NOMO-1 treated with dmso at 0.1 percent for 144 hours (cell line): ENCODE measurements around the gene POU2AF1.

ENCODE experiments used
- DNase-seq: peaks from one replicate; lab custom pipeline; 2025; ENCODE audit not compliant: unreplicated experiment; lab: John Stamatoyannopoulos, UW

Gene POU2AF1

DNA sequence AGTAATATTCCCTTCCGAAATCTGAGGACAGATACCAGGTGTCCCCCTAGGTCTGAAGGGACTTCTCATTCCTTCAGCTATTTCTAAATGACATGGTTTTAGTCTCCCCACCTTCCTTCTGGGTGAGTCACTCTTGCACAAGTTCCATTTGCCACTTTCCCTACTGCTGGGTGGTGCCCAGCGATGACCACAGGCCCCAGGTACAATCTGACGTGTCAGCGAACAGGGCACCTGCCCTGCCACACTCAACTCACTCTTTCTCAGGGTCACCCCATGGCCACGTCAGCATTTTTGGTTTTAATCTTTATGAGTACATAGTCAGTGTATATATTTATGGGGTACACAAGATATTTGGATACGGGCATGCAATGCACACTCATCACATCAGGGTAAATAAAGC lies 17.2 kb downstream of the POU2AF1 start:
- no peak for DNase-seq

GRCh38 chr11:111361052-111361801 lies 17.8 kb downstream of the POU2AF1 start:
- no peak for DNase-seq

- DNase-seq = no peak
Measured at GRCh38 chr11:111360150-111361043, 18.7 kb downstream of the POU2AF1 start.

- DNase-seq = no peak
Measured at GRCh38 chr11:111359223-111360149, 19.6 kb downstream of the POU2AF1 start.

- no peak for DNase-seq
Measured at GRCh38 chr11:111358038-111359001, 20.8 kb downstream of the POU2AF1 start.

GRCh38 chr11:111357150-111358037 lies 21.7 kb downstream of the POU2AF1 start:
- DNase-seq = no peak

- no peak for DNase-seq
Measured at GRCh38 chr11:111356660-111357048, 22.4 kb downstream of the POU2AF1 start.

DNA sequence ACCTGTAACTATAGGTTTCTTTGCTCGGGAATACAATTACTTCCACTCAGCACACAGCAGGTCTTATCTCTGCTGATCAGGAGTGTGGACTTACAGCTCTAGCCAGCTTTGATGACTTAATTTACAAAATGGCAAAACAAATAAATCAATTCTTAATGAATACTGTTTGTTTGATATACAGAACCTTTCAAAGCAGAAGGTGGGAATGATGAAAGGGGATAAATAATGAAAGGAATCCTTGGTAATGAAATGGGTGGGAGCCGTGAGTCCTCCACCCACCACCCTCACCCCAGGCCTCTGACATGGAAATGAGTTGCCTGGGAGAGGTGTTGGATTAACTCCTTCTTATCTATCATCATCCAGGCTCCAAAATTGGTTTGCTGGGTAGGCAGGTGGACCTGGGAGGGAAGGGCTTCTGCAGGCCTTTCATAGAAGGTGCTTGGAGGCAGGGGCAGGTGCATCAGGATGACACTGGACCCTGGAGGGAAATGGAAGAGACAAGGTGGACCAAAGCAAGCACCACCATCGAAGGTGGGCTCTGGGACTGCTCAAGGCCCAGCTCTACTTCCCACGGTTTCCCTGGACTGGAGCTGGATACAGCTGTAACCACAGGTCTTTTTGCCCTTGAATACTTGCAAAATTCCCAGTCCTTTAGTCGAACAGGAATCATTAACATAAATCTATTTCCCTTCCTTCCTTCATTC lies 23.0 kb downstream of the POU2AF1 start:
- no peak for DNase-seq

DNA sequence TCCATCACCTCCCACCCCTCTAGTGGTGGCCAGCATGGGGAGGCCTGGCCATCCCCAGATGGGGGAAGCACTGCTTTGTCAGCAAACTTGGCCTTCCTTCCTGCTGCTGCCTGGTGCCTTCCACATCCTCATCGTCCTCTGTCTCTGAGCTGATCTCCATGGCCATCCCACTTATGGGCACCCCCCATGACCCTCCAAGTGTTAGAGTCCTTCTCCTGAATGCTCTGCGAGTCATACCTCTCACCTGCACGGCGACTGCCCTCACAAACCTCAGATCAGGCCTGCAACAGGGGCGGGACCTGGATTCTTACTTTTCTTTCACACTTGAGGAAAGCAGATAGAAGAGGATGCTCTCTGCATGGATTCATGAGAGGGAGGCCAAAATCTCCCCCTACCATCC lies 24.0 kb downstream of the POU2AF1 start:
- no peak for DNase-seq

- no peak for DNase-seq
Measured at GRCh38 chr11:111354601-111354891, 24.5 kb downstream of the POU2AF1 start.

DNA sequence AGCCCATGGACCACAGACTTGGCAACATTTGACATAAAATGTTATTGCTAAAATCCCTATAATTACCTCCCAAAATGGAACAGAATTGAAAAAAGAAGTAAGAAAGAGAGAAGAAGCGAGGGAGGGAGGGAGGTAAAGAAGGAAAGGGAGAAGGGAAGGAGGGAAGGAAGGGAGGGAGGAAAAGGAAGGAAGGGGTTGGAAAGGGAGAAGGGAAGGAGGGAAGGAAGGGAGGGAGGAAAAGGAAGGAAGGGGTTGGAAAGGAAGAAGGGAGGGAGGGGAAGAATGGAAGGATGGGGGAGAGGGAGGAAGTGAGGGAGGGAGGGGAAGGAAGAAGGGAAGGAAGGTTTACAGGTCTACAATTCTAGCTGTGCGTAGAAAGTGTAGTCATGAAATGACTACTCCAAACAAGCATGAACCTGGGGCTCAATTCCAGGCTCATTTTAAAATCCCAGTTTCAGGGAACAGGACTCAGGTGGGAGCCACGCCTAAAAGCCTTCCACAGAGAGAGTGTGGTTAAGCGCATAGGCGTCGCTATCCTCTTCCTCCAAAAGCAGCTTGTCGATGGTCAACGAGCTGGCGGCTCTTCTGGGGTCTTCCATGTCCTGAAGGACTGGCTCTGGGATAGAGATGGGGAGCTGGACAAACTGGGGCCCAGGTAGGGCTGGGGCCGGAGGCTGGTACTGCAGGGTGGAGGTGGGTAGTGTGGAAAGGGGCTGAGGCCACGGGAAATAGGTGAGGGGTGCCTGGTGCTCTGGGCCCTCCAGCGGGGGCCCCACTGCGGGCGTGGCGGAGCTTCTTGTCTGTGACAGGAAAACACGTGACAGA lies 25.1 kb downstream of the POU2AF1 start:
- no peak for DNase-seq

DNA sequence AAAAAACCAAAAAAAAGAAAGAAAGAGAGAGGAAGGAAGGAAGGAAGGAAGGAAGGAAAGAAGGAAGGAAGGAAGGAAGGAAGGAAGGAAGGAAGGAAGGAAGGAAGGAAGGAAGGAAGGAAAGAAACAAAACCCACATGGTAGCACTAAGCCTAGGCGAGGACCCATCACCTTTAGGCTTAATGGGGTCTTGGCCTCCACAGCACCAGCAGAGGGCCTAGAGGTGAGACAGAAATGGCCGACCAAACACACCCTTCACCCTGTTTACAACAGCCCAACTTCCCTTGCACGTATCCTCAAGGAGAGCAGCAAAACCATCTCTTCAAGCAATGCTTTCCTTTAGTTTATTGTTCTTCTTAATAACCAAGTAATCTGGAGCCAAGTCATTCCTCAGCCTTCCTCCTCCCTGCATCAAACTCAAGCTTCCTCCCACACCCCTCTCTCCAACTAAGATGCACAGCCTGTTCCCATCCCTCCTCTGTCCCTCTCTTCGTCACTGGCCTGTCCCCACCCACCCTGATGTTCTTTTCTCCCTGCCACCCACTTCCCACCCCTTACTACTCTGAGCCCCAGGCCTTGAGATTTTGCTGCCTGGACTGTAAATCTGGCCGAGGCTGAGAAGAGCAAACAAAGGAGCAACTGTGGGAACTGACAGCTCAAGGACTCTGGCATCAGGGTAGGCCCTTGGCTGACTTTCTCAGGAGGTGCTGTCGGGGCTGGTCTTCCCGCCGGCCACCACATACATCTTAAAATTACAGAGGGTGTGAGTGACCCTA lies 26.0 kb downstream of the POU2AF1 start:
- DNase-seq = no peak

DNA sequence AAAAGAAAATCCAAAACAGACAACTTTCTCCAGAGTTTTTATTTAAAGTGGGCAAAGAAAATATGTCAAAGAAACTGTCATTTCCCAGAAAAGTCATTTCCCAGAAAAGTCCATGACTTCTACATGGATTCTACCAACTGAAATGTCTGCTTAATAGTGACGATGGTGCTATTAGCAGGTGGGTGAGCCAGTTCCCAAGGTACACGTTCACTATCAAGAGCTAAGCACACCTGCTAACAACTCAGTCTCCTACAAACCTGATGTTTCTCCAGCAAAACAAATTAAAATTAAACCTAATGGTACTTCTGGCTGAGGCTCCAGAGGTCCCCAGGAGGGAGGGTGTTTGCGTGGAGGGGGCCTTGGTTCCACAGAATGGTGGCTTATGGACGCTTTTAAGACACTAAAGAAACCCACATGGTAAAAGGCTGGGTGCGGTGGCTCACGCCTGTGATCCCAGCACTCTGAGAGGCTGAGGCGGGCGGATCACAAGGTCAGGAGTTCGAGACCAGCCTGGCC lies 26.8 kb downstream of the POU2AF1 start:
- no peak for DNase-seq

DNA sequence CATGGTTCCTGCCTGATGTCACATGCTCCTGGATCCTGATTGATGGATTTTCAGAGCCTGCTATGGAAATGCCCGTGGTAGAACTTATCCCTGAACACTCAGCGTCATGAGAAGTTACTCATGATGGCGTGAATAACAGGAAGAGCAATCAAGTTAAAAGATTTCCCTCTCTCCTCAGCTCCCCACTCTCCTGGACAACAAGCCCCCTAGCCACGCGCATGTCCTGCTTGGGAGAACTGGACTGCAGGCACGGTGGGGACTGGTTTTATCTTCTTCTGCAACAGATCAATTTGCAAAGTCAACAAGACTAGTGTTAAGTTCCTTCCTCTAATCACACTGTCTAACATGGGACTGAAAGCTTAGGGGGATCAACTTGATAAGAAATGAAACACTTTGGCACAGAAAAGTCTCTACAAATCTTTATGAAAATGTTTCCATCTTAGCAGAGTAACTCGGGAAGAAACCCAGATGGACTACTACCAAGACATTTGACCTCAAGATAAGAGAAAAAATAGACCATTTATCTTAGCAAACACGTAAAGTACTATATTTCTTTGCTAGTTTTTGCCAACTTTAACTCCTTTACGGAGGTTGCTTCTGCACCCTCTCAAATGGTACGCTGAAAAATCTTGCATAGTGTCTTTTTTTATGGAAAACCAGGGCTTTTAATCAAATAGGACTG lies 27.6 kb downstream of the POU2AF1 start:
- no peak for DNase-seq

GRCh38 chr11:111350811-111351210 lies 28.3 kb downstream of the POU2AF1 start:
- DNase-seq = no peak

DNA sequence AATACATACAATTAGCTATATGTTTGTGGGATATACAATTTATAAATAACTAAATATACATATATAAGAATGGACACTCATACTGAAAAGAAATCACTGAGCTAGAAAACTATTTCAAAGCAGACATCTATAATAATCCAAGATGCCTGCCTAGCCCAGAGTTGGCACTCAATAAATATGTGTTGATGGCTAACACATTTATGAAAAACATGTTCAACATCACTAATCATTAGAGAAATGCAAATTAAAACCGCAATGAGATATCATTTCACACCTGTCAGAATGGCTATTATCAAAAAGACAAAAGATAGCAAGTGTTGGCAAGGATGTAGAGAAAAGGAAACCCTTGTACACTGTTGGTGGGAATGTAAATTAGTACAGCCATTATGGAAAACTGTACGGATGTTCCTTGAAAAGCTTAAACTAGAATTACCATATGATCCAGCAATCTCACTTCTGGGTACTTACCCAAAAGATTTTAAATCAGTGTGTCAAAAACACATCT lies 29.8 kb downstream of the POU2AF1 start:
- DNase-seq = no peak
